ENCODE measurements around the gene ACTR3. TPM values are rescaled to one million over a fixed set of nuclear protein-coding genes. Genes with fewer than 3 reads are reported as not detected.

The ACTR3 gene
- total and polyA plus RNA-seq, 2 of the 8 experiments (the other 6 are each of a cell fraction or from before 2014, with no cell fraction given): 51.7 to 184 TPM

- H2AFZ ChIP-seq (ENCODE audit: low read length): no peak overlapping the region
- no peak overlapping the region for H3K23ac ChIP-seq (ENCODE audit: insufficient read length)
- no peak overlapping the region for H2BK12ac ChIP-seq (ENCODE audit: low read depth, low read length)
- peaks cover 0 to 3% (median 0%) of the 10 kb centered on the region in 4 experiments; a peak in 1 of 8 replicates for H3K36me3 ChIP-seq (ENCODE audit: control insufficient read depth in 2 of 4, insufficient read depth in 4 of 4, low read length in 3 of 4)
- WGBS, 2 experiments (ENCODE audit: extremely low coverage in 1 of 2, insufficient coverage in 1 of 2, insufficient read length in 1 of 2, insufficient replicate concordance in 2 of 2, low coverage in 1 of 2, low lambda C conversion rate in 2 of 2, missing lambda C conversion rate in 1 of 2): 93% methylated on average over 8 of the region's 8 CpGs; no CpG with 5 or more reads in 1 of the 2 experiments
- H3K27ac ChIP-seq (ENCODE audit: low read depth, low read length): no peak overlapping the region
- H3K23me2 ChIP-seq (ENCODE audit: low read depth, low read length): no peaks in the 10 kb centered on the region
- H2BK5ac ChIP-seq (ENCODE audit: low read depth, low read length): no peak overlapping the region
- H3K4ac ChIP-seq (replicated peaks; ENCODE audit: insufficient read length, low read depth, low read length): no peak overlapping the region
- no peak overlapping the region for H2BK120ac ChIP-seq (replicated peaks; ENCODE audit: low read depth, low read length)
- H3K79me1 ChIP-seq (ENCODE audit: low read depth, low read length): no peaks in the 10 kb centered on the region
- no peaks in the 10 kb centered on the region for H3K79me2 ChIP-seq (ENCODE audit: control insufficient read depth in 1 of 2, insufficient read depth in 2 of 2, low read length in 2 of 2)
- no peak overlapping the region for H3K14ac ChIP-seq (ENCODE audit: insufficient read length)
- H4K5ac ChIP-seq (ENCODE audit: insufficient read length, low read depth, low read length): no peak overlapping the region
- no peak overlapping the region for H2BK15ac ChIP-seq (ENCODE audit: low read length)
- H3K4me1 ChIP-seq (replicated peaks in 1 of 4; ENCODE audit: control insufficient read depth in 3 of 4, insufficient read depth in 4 of 4, low read length in 3 of 4): no peaks in the 10 kb centered on the region
- H3K4me2 ChIP-seq (ENCODE audit: insufficient read depth in 1 of 2, low read depth in 2 of 2, low read length in 2 of 2): no peak overlapping the region
- ChIA-PET CTCF (ENCODE audit: partially characterized antibody) (interaction anchor here (0.8 kb wide), 1 partner anchor 15 kb away, joined by 4 read pairs; no protein-coding TSS in a partner anchor), POLR2A (ENCODE audit: partially characterized antibody) (interaction anchor here (0.7 kb wide), 1 partner anchor 52 kb away, joined by 3 read pairs; no protein-coding TSS in a partner anchor)
- no peak for FAIRE-seq
- H2BK20ac ChIP-seq (ENCODE audit: low read length): no peak overlapping the region
- H3K56ac ChIP-seq (replicated peaks; ENCODE audit: insufficient read length, low read depth, low read length): no peak overlapping the region
- H3K9me3 ChIP-seq (ENCODE audit: insufficient read depth in 2 of 2, low read depth in 1 of 2, low read length in 1 of 2): peaks cover 25 to 32% of the 10 kb centered on the region in 2 experiments
- no peak for TF ChIP-seq GTF2F1 (IDR thresholded peaks at IDR 0.05; ENCODE audit: borderline replicate concordance, low read depth, low read length)
- TF ChIP-seq HDAC6 (IDR thresholded peaks at IDR 0.05; ENCODE audit: low read depth, low read length): no peak
- TF ChIP-seq EP300 (IDR thresholded peaks at IDR 0.05; ENCODE audit: borderline replicate concordance in 1 of 2, low read depth in 2 of 2, low read length in 2 of 2): no peak
- no peak overlapping the region for H3K18ac ChIP-seq (ENCODE audit: extremely low read depth, low read length)
- DNase-seq (ENCODE audit: low read depth in 1 of 2, low spot score in 2 of 2): no peak
- H4K20me1 ChIP-seq (replicated peaks in 1 of 2; ENCODE audit: control insufficient read depth in 1 of 2, insufficient read depth in 2 of 2, low read length in 2 of 2): no peaks in the 10 kb centered on the region
- no peaks in the 10 kb centered on the region; a peak in 1 of 7 replicates for H3K27me3 ChIP-seq (replicated peaks in 1 of 4; ENCODE audit: control insufficient read depth in 3 of 4, extremely low read depth in 1 of 4, insufficient read depth in 3 of 4, low read length in 3 of 4)
- no peak overlapping the region for H4K8ac ChIP-seq (ENCODE audit: extremely low read depth, insufficient read depth, low read length)
- no peak overlapping the region for H3K9ac ChIP-seq (replicated peaks in 1 of 4; ENCODE audit: extremely low read depth in 1 of 4, low read depth in 3 of 4, low read length in 3 of 4)
- no peak overlapping the region for H3K4me3 ChIP-seq (ENCODE audit: extremely low read depth in 1 of 4, insufficient read depth in 2 of 4, low read depth in 3 of 4, low read length in 4 of 4)
- H2AK5ac ChIP-seq (ENCODE audit: low read depth, low read length): no peak overlapping the region
- H4K91ac ChIP-seq (replicated peaks; ENCODE audit: insufficient read length, low read length): no peak overlapping the region
Measured at GRCh38 chr2:113981404-113982134, 91.7 kb downstream of the ACTR3 start.
